PC-3 (cell line): ENCODE results near the gene IQGAP1. TPM values are rescaled to one million over a fixed set of nuclear protein-coding genes. Genes with fewer than 3 reads are reported as not detected.

Experiments
- ATAC-seq: fragments of 200-7000 bp; cut with Tn5 transposase; 2 replicates; pipeline ENCODE4 v1.9.1; 2020; ENCODE audit warnings: mild to moderate bottlenecking, moderate library complexity
- BruUV-seq: library from RNA; stranded (reverse); fragments of 400-500 nt; replicated peaks from 2 replicates; lab custom pipeline; 2021; lab: Mats Ljungman, UMichigan
- CTCF ChIA-PET: fragments of 300-600 bp; sonication (Branson Sonifier 250); formaldehyde crosslinking; loops from one replicate; lab custom pipeline; 2022; ENCODE audit warnings: antibody characterized with exemption; lab: Charles Lee
- POLR2A ChIA-PET: fragments of 300-600 bp; sonication (Branson Sonifier 250); formaldehyde crosslinking; loops from one replicate; lab custom pipeline; 2022; ENCODE audit warnings: antibody characterized with exemption; ENCODE audit not compliant: unreplicated experiment; lab: Charles Lee
- DNase-seq: peaks from one replicate; pipeline ENCODE4 v3.0.0-alpha.2; 2015
- H2AFZ ChIP-seq: fragments of 300-600 bp; sonication (generic); 2 replicates; pipeline ENCODE4 v1.6.0; 2016; ENCODE audit warnings: antibody characterized with exemption, low read length
- H3F3A ChIP-seq: fragments of 300-600 bp; sonication (generic); one replicate; pipeline ENCODE4 v1.6.0; 2017; ENCODE audit warnings: antibody characterized with exemption, low read length, control low read depth, mild to moderate bottlenecking; ENCODE audit not compliant: unreplicated experiment
- H3K27ac ChIP-seq: fragments of 300-600 bp; sonication (generic); 2 replicates; pipeline ENCODE4 v1.5.1; 2016; ENCODE audit warnings: mild to moderate bottlenecking, low read length
- H3K27me3 ChIP-seq: fragments of 300-600 bp; sonication (generic); 2 replicates; pipeline ENCODE4 v1.6.1; 2016; ENCODE audit warnings: low read length, mixed read lengths
- H3K36me3 ChIP-seq: fragments of 300-600 bp; sonication (generic); 2 replicates; pipeline ENCODE4 v1.6.1; 2016; ENCODE audit warnings: low read depth, mixed run types, low read length, mixed read lengths
- H3K4me1 ChIP-seq: fragments of 300-600 bp; sonication (generic); 2 replicates; pipeline ENCODE4 v1.5.1; 2016; ENCODE audit warnings: low read length; ENCODE audit not compliant: insufficient read depth
- H3K4me2 ChIP-seq: fragments of 300-600 bp; sonication (generic); 2 replicates; pipeline ENCODE4 v1.6.0; 2016; ENCODE audit warnings: low read length
- H3K4me3 ChIP-seq: fragments of 300-600 bp; sonication (generic); 2 replicates; pipeline ENCODE4 v1.5.1; 2016; ENCODE audit warnings: mild to moderate bottlenecking, low read length, mixed read lengths
- H3K79me2 ChIP-seq: fragments of 300-600 bp; sonication (generic); 2 replicates; pipeline ENCODE4 v1.6.1; 2017; ENCODE audit warnings: low read length, mixed read lengths
- H3K9ac ChIP-seq: fragments of 300-600 bp; sonication (generic); 2 replicates; pipeline ENCODE4 v1.6.0; 2016; ENCODE audit warnings: mild to moderate bottlenecking, low read length
- H3K9me2 ChIP-seq: fragments of 300-600 bp; sonication (generic); replicated peaks from 2 replicates; pipeline ENCODE4 v1.6.1; 2016; ENCODE audit warnings: mixed run types, low read length, mixed read lengths
- H3K9me3 ChIP-seq: fragments of 300-600 bp; sonication (generic); 2 replicates; pipeline ENCODE4 v1.6.1; 2016; ENCODE audit warnings: low read length, mixed read lengths
- H4K20me1 ChIP-seq: fragments of 300-600 bp; sonication (generic); 2 replicates; pipeline ENCODE4 v1.6.1; 2016; ENCODE audit warnings: low read length, mixed read lengths
- EZH2 ChIP-seq: fragments of 300-600 bp; sonication (generic); IDR thresholded peaks from one replicate; pipeline ENCODE4 v1.6.1; 2017; ENCODE audit warnings: antibody characterized with exemption, mild to moderate bottlenecking, low read length; ENCODE audit not compliant: unreplicated experiment
- EZH2phosphoT487 ChIP-seq: fragments of 300-600 bp; sonication (generic); IDR thresholded peaks from 2 replicates; pipeline ENCODE4 v1.6.1; 2018; ENCODE audit warnings: mild to moderate bottlenecking, antibody characterized with exemption, low read length, borderline replicate concordance
- intact Hi-C: fragments of 100-400 bp; cut with micrococcal nuclease; formaldehyde crosslinking; loops from 2 replicates; pipeline ENCODE4 v1.9.0; 2023
- total RNA-seq: library from RNA; depleted of rRNA; stranded (reverse); fragments of >200 nt; gene quantifications from 2 replicates; pipeline ENCODE4 v1.2.3, GENCODE V29; 2014
- TF ChIP-seq, protein P1 (sequence below): fragments of 300-600 bp; sonication (generic); conservative IDR thresholded peaks from 2 replicates; pipeline ENCODE4 v1.5.1; 2017; ENCODE audit warnings: antibody characterized with exemption, low read depth, mild to moderate bottlenecking, low read length

IQGAP1 gene
- total RNA-seq, 1 experiment from 2014 or later = 139 TPM

DNA sequence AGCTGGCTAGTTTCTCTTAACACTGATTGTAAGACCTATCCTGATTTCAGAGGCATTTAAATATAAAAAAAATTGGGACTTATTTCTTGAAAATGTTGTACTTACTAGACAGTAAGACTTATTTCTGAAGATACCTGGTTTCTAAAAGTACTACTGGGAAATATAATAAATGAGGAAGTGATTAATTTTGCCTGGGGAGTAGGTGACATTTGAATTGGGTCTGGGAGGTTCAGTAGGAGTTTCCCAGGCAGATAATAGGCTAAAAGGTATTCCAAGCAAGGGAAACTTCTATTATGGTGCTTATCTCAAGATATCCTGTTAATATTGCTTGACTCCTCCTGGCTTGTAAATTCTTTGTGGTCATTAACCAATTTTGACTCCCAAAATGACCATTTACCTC, 6.5 kb upstream of the IQGAP1 start:
- Histone ChIP-seq H3K27ac (no peak overlapping the region), H4K20me1 (no peaks in the 10 kb centered on the region), H3K9me2 (no peaks in the 10 kb centered on the region), H3K27me3 (no peaks in the 10 kb centered on the region), H3K79me2 (no peaks in the 10 kb centered on the region), H3K4me1 (no peaks in the 10 kb centered on the region), H3K9ac (no peak overlapping the region), H3K4me2 (no peak overlapping the region), H3K4me3 (no peak overlapping the region), H2AFZ (no peak overlapping the region), H3F3A (no peaks in the 10 kb centered on the region), H3K36me3 (no peaks in the 10 kb centered on the region), H3K9me3 (0 out of 2 replicates have a peak, but pooled peaks cover 6% of the 10 kb centered on the region)
- TF ChIP-seq EZH2 = no peak
- TF ChIP-seq, protein P1, sequence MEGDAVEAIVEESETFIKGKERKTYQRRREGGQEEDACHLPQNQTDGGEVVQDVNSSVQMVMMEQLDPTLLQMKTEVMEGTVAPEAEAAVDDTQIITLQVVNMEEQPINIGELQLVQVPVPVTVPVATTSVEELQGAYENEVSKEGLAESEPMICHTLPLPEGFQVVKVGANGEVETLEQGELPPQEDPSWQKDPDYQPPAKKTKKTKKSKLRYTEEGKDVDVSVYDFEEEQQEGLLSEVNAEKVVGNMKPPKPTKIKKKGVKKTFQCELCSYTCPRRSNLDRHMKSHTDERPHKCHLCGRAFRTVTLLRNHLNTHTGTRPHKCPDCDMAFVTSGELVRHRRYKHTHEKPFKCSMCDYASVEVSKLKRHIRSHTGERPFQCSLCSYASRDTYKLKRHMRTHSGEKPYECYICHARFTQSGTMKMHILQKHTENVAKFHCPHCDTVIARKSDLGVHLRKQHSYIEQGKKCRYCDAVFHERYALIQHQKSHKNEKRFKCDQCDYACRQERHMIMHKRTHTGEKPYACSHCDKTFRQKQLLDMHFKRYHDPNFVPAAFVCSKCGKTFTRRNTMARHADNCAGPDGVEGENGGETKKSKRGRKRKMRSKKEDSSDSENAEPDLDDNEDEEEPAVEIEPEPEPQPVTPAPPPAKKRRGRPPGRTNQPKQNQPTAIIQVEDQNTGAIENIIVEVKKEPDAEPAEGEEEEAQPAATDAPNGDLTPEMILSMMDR = no peak
- no peak for TF ChIP-seq EZH2phosphoT487
- ATAC-seq (no peak), DNase-seq (no peak)
- intact Hi-C loops = no loop called here
- no TSS peak for BruUV-seq
- ChIA-PET POLR2A (no interaction called here), CTCF (no interaction called here)

DNA sequence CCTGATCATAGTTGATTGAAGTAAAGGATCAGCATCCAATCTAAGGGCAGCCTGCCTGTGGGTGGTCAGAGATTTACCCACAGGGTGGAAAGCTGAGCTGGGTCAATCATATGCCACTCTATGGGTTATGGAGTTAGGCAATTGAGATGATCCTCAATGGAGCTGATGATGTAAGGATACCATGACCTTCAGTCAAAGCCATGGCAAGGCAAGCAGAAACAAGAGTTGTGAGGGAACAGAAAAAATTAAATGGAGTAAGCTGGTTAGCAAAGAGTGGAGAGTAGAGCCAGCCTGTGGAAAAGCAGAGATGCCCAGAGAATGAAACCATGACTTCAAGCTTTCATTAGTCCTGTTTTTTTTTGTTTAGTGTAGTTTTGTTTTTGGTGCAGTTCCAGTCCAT, 5.7 kb upstream of the IQGAP1 start:
- intact Hi-C loops = no loop called here
- Histone ChIP-seq H3K4me3 (no peak overlapping the region), H3F3A (no peaks in the 10 kb centered on the region), H2AFZ (no peak overlapping the region), H3K79me2 (no peaks in the 10 kb centered on the region), H3K4me1 (no peaks in the 10 kb centered on the region), H3K9me2 (no peaks in the 10 kb centered on the region), H3K4me2 (no peak overlapping the region), H3K27me3 (no peaks in the 10 kb centered on the region), H4K20me1 (no peaks in the 10 kb centered on the region), H3K9ac (no peak overlapping the region), H3K36me3 (no peaks in the 10 kb centered on the region), H3K9me3 (0 out of 2 replicates have a peak, but pooled peaks cover 6% of the 10 kb centered on the region), H3K27ac (no peak overlapping the region)
- POLR2A ChIA-PET = no interaction called here
- no peak for ATAC-seq
- TF ChIP-seq EZH2phosphoT487 (no peak), EZH2 (no peak)
- TF ChIP-seq, protein P1 = no peak
- CTCF ChIA-PET = no interaction called here
- DNase-seq = no peak
- no TSS peak for BruUV-seq

DNA sequence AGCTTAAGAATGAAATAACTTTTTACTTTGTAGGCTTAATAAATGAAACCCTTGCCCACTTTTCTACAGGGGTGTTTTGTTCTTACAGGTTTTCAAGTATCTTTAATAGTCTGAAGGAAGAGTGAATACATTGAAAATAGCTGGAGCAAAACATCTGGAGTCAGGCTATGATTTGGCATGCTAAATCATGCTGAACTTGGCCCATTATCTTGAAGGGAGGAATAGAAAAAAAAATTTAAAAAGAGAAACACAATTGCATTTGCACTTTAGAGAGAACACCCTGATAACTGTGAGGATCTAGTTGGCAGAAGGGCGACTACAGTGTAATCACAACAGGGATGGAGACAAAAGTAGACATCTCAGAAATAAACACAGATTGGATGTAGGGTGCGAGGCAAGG, 1.8 kb upstream of the IQGAP1 start:
- Histone ChIP-seq H4K20me1 (peaks cover 12% of the 10 kb centered on the region; the same call in 1 of the 2 replicates), H3K9me3 (no peaks in the 10 kb centered on the region), H3K4me2 (no peak overlapping the region), H2AFZ (no peak overlapping the region), H3F3A (no peaks in the 10 kb centered on the region), H3K79me2 (peaks cover 28% of the 10 kb centered on the region), H3K27me3 (no peaks in the 10 kb centered on the region), H3K27ac (no peak overlapping the region), H3K36me3 (peaks cover 7% of the 10 kb centered on the region), H3K9me2 (no peaks in the 10 kb centered on the region), H3K4me1 (peaks cover 8% of the 10 kb centered on the region), H3K4me3 (no peak overlapping the region), H3K9ac (no peak overlapping the region)
- DNase-seq (no peak), ATAC-seq (no peak)
- TF ChIP-seq EZH2 = no peak
- ChIA-PET POLR2A (no interaction called here), CTCF (no interaction called here)
- intact Hi-C loops = loop anchor here (5.0 kb wide), 1 partner anchor 34 kb away; the partner anchor contains the start of gene ZNF774
- BruUV-seq = no TSS peak
